ENCODE measurements around the gene HEMGN.

DNA sequence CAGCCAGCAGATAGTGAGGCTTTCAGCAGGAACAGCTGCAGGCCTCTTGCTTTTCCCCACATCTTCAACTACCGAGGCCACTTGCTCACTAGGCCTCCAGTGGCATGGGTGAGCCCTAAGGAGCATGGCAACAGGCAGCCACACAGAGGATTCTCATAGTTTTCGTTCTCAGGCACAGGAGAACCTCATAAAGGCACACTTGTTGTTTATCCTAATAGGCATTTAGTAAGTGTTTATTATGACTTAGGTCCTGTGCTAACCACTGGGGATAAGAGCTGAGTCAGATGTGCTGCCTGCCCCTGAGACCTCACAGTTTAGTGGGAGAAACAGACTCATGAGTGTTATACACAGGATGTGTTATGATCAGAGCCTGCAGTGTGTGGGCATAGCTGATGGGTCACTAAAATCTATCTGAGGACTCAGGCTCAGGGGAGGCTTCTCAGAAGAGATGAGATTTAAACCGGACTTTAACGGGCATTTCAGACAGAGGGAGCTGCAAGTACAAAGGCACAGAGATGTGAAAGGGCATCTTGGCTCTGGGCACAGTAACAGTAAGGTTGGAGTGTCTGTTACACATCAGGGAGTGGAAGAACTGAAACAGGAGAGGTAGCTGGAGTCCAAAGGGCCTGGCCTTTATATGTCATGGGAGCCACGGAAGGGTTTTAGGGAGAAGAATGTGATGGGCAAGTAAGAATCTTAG is 21.0 kb upstream of the HEMGN start:
- no peak for TF ChIP-seq SUZ12 (IDR thresholded peaks at IDR 0.05; ENCODE audit: extremely low read depth, insufficient read depth, insufficient read length)
- no peak for TF ChIP-seq YY1 (IDR thresholded peaks at IDR 0.05; ENCODE audit: insufficient read depth, insufficient read length)

Data from NT2/D1 (cell line).